K562 (cell line): ENCODE measurements around the gene MYMX. TPM values are rescaled to one million over a fixed set of nuclear protein-coding genes. Genes with fewer than 3 reads are reported as not detected.

Source experiments
- ARNT ChIP-seq, 2 experiments: fragments of 450-650 bp; IDR thresholded peaks; 2 replicates each; pipeline ENCODE4 v1.6.1; 2016; ENCODE audit warnings: mild to moderate bottlenecking in 1 of 2
- CAMTA2 ChIP-seq: fragments of 250-450 bp; sonication (Bioruptor Pico); conservative IDR thresholded peaks from 2 replicates; pipeline ENCODE4 v1.5.1; 2022
- CREB3 ChIP-seq: fragments of 450-650 bp; conservative IDR thresholded peaks from 2 replicates; pipeline ENCODE4 v1.6.1; 2016; ENCODE audit warnings: missing genetic modification characterization, low read depth, mild to moderate bottlenecking, missing compliant biosample characterization, moderate library complexity
- E2F6 ChIP-seq, 2 experiments: IDR thresholded peaks; 2 replicates each; pipeline ENCODE4 v1.6.1; 2011; ENCODE audit warnings: borderline replicate concordance in 1 of 2, control low read depth in 1 of 2, low read depth in 1 of 2, low read length in 1 of 2, mild to moderate bottlenecking in 1 of 2, mixed read lengths in 1 of 2, moderate library complexity in 1 of 2; ENCODE audit not compliant: insufficient read depth in 1 of 2, insufficient read length in 1 of 2, poor library complexity in 1 of 2, severe bottlenecking in 1 of 2; ENCODE audit errors: extremely low read depth in 1 of 2
- ELF4 ChIP-seq: fragments of 450-650 bp; formaldehyde crosslinking; IDR thresholded peaks from 2 replicates; pipeline ENCODE4 v1.4.0; 2022; ENCODE audit warnings: missing genetic modification characterization
- JUN ChIP-seq, 2 experiments: sonication (generic) in 1 of 2; formaldehyde crosslinking in 1 of 2; IDR thresholded peaks; 2 replicates each; pipeline versions ENCODE4 v1.6.1 to v1.8.0; 2012 to 2022; ENCODE audit warnings: borderline replicate concordance in 2 of 2, mild to moderate bottlenecking in 2 of 2, improper control_type of control experiment in 1 of 2, low read depth in 1 of 2, low read length in 1 of 2, missing genetic modification reagents in 1 of 2
- KDM5B ChIP-seq: fragments of 200-600 bp; sonication (generic); IDR thresholded peaks from 2 replicates; pipeline ENCODE4 v1.6.1; 2012; ENCODE audit warnings: low read depth, mild to moderate bottlenecking, moderate library complexity, low read length, control low read depth, inconsistent platforms; ENCODE audit not compliant: insufficient replicate concordance
- MITF ChIP-seq: IDR thresholded peaks from 2 replicates; pipeline ENCODE4 v1.6.1; 2014; ENCODE audit warnings: antibody characterized with exemption
- NFE2 ChIP-seq: IDR thresholded peaks from 2 replicates; pipeline ENCODE4 v1.6.1; 2014; ENCODE audit warnings: antibody characterized with exemption, low read depth
- NONO ChIP-seq, 2 experiments: fragments of 200-400 bp in 1 of 2; fragments of 450-650 bp in 1 of 2; formaldehyde crosslinking in 1 of 2; IDR thresholded peaks; 2 replicates each; pipeline ENCODE4 v1.6.1; 2017; ENCODE audit warnings: low read depth in 2 of 2, mild to moderate bottlenecking in 2 of 2, moderate library complexity in 2 of 2, low read length in 1 of 2
- NR3C1 ChIP-seq: sonication (generic); formaldehyde crosslinking; IDR thresholded peaks from 2 replicates; pipeline ENCODE4 v1.8.1; 2022; ENCODE audit warnings: missing genetic modification reagents
- RBBP5 ChIP-seq: fragments of 200-600 bp; sonication (generic); IDR thresholded peaks from 2 replicates; pipeline ENCODE4 v1.6.1; 2012; ENCODE audit warnings: borderline replicate concordance, mild to moderate bottlenecking, low read length, control low read depth, inconsistent platforms; ENCODE audit not compliant: insufficient read depth, poor library complexity, severe bottlenecking
- RBM34 ChIP-seq: fragments of 200-400 bp; formaldehyde crosslinking; IDR thresholded peaks from 2 replicates; pipeline ENCODE4 v1.6.1; 2018; ENCODE audit warnings: low read length, borderline replicate concordance; ENCODE audit not compliant: insufficient read depth
- RNF2 ChIP-seq: sonication (generic); IDR thresholded peaks from 2 replicates; pipeline ENCODE4 v1.6.1; 2016
- SLC30A9 ChIP-seq: fragments of 250-450 bp; sonication (Bioruptor Pico); IDR thresholded peaks from 2 replicates; pipeline ENCODE4 v1.8.0; 2022; ENCODE audit warnings: mild to moderate bottlenecking, moderate library complexity
- TEAD2 ChIP-seq: fragments of 450-650 bp; IDR thresholded peaks from 2 replicates; pipeline ENCODE4 v1.6.1; 2016; ENCODE audit warnings: missing genetic modification characterization, control low read depth, missing compliant biosample characterization
- ZFP36 ChIP-seq: fragments of 150-350 bp; IDR thresholded peaks from 2 replicates; pipeline ENCODE4 v1.6.1; 2018; ENCODE audit warnings: low read length, low read depth; ENCODE audit not compliant: partially characterized antibody
- ZFPM2 ChIP-seq: fragments of 250-450 bp; sonication (Bioruptor Pico); IDR thresholded peaks from 2 replicates; pipeline ENCODE4 v1.5.1; 2022; ENCODE audit warnings: mild to moderate bottlenecking
- ZNF197 ChIP-seq: fragments of 200-800 bp; sonication (Bioruptor generic); IDR thresholded peaks from 2 replicates; pipeline ENCODE4 v1.6.1; 2016; ENCODE audit warnings: low read depth, missing genetic modification characterization, missing compliant biosample characterization
- ZNF280B ChIP-seq: fragments of 250-450 bp; sonication (Bioruptor Pico); IDR thresholded peaks from 2 replicates; pipeline ENCODE4 v1.5.1; 2021; ENCODE audit warnings: mild to moderate bottlenecking
- ZNF436 ChIP-seq: fragments of 250-450, 450-650 bp; sonication (Bioruptor Pico); formaldehyde crosslinking; IDR thresholded peaks from 2 replicates; pipeline ENCODE4 v1.7.0; 2020; ENCODE audit warnings: mild to moderate bottlenecking
- ZNF75A ChIP-seq: fragments of 450-650 bp; formaldehyde crosslinking; IDR thresholded peaks from 2 replicates; pipeline ENCODE4 v1.4.0; 2020; ENCODE audit warnings: mild to moderate bottlenecking
- polyA plus RNA-seq, 8 experiments: library from polyadenylated mRNA; depleted of rRNA in 4 of 8; stranded (reverse) in 5 of 8; unstranded in 3 of 8; fragments of >200 nt; fragmentation: Nextera tagmentation in 2 of 8; fragmentation: Illumina TruSeq in 1 of 8; extraction: Ambion mirVana in 2 of 8; extraction: Trizol in 1 of 8; gene quantifications; 2 replicates each; pipeline versions ENCODE4 v1.2.1 to v1.2.3, GENCODE V29; 2011 to 2014; ENCODE audit warnings: inconsistent platforms in 1 of 8, missing spikeins in 1 of 8
- total RNA-seq, 7 experiments: library from RNA; depleted of rRNA in 6 of 7; stranded (reverse); fragments of >200 nt in 6 of 7; fragmentation: Illumina TruSeq in 2 of 7; extraction: Trizol in 2 of 7; gene quantifications; 2 replicates each; pipeline versions ENCODE4 v1.2.1 to v1.2.3, GENCODE V29; 2011 to 2021; ENCODE audit warnings: low replicate concordance in 1 of 7

MYMX gene
- total and polyA plus RNA-seq, 9 of the 15 experiments (the other 6 are each of a cell fraction or from before 2014, with no cell fraction given), result 0.12 TPM; not detected in 8

- TF ChIP-seq ARNT (IDR thresholded peaks at IDR 0.05), result no peak
- TF ChIP-seq KDM5B, result peak; percentile 14
- TF ChIP-seq NONO (IDR thresholded peaks at IDR 0.05; ENCODE audit: low read depth in 2 of 2, low read length in 1 of 2), result no peak
- no peak for TF ChIP-seq RBBP5
- no peak for TF ChIP-seq ELF4 (CRISPR knock-in tag)
- no peak for TF ChIP-seq TEAD2 (tag)
- no peak for TF ChIP-seq RBM34
- no peak for TF ChIP-seq SLC30A9
- TF ChIP-seq CREB3 (tag), result no peak
- peak; percentile 25 for TF ChIP-seq ZFP36
- TF ChIP-seq CAMTA2, result no peak
- TF ChIP-seq RNF2, result no peak
- TF ChIP-seq NFE2, result no peak
- no peak for TF ChIP-seq ZNF280B (CRISPR knock-in tag)
- TF ChIP-seq ZNF436 (CRISPR knock-in tag), result no peak
- no peak for TF ChIP-seq ZNF197 (CRISPR knock-in tag)
- peak in 1 of 2 experiments; percentile 4 for TF ChIP-seq E2F6 (IDR thresholded peaks at IDR 0.05; ENCODE audit: borderline replicate concordance in 1 of 2, extremely low read depth in 1 of 2, insufficient read depth in 1 of 2, insufficient read length in 1 of 2, low read depth in 1 of 2, low read length in 1 of 2, poor library complexity in 1 of 2, severe bottlenecking in 1 of 2)
- no peak for TF ChIP-seq MITF
- TF ChIP-seq NR3C1 (CRISPR knock-in tag), result no peak
- TF ChIP-seq ZFPM2 (CRISPR knock-in tag), result no peak
- TF ChIP-seq ZNF75A, result no peak
- TF ChIP-seq JUN (IDR thresholded peaks at IDR 0.05; ENCODE audit: borderline replicate concordance, low read depth, low read length), result no peak
- TF ChIP-seq JUN (CRISPR knock-in tag; IDR thresholded peaks at IDR 0.05; ENCODE audit: borderline replicate concordance), result peak; percentile 85
Observed at GRCh38 chr6:44221291-44221960, 4.7 kb downstream of the MYMX start (continued).
